ENCODE results near the gene SLC46A2.

DNA sequence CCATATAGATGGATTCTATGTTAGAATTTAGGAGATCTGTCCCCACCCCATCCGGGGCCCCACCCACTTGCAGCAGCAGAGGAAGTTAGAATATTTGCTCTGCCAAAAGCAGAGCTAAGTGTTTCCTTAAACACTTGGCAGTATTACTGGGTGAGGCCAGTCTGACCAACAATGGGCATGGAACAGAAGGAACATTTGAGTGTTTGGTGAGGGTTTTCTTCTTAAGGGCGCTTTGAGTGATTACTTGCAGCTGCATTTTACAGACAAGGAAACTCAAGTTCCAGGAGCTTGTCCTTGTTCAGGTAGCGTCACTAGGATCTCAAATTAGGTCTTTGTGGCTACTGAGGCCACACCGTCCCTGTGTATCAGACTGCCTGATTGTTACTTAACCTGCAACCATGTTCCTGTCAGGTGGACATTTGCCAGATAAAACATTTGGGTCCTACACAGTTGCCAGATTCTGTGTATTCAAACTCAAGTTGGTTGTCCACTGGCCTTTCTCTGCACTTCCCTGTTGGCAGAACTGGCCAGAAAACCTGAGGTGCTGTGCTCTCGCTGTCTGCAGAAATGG lies 59.3 kb downstream of the SLC46A2 start:
- TF ChIP-seq POLR2A (IDR thresholded peaks at IDR 0.05) (no peak), CTCF (IDR thresholded peaks at IDR 0.05) (no peak)

Data from Peyer's patch (tissue), 4 donors.